Measurements from ENCODE around the gene ZNF426. TPM values are rescaled to one million over a fixed set of nuclear protein-coding genes. Genes with fewer than 3 reads are reported as not detected.
A peak's percentile ranks its signal among the peaks of the same experiment; 100 is the strongest.

ZNF426 gene
- total RNA-seq (2016; rRNA removed; fragmentation: Illumina TruSeq; extraction: Trizol) (14.9 and 20.6 TPM in 2 replicates), polyA plus RNA-seq (2011; rRNA removed) (3.8 and 4.0 TPM in 2 replicates), polyA minus RNA-seq (2011; rRNA and poly(A)+ RNA removed; ENCODE audit: low replicate concordance) (7.1 and 7.9 TPM in 2 replicates), Bru-seq, nascent RNA (percentile 77 among the genes with signal in this experiment), BruChase-seq, experiment 1, labeled RNA remaining after a 6-hour chase (percentile 84 among the genes with signal in this experiment), BruChase-seq, experiment 2, labeled RNA remaining after a 2-hour chase (percentile 90 among the genes with signal in this experiment)
- total RNA-seq (2016; cell fraction: cytosol; rRNA removed; fragmentation: Illumina TruSeq; extraction: Trizol; ENCODE audit: low read depth): 1.9 TPM in 2 replicates
- total RNA-seq (2016; cell fraction: insoluble cytoplasmic fraction; rRNA removed; fragmentation: Illumina TruSeq; extraction: Trizol): 13.9 and 20.1 TPM in 2 replicates
- 6.3 and 6.5 TPM in 2 replicates for total RNA-seq (2016; cell fraction: membrane; rRNA removed; fragmentation: Illumina TruSeq; extraction: Trizol)
- total RNA-seq (2016; cell fraction: nucleus; rRNA removed; fragmentation: Illumina TruSeq; extraction: Trizol): 10.9 and 12.6 TPM in 2 replicates
- 2.3 and 3.0 TPM in 2 replicates for polyA plus RNA-seq (2011; cell fraction: cytosol; rRNA removed)
- polyA plus RNA-seq (2011; cell fraction: nucleus; rRNA removed): 3.2 and 4.7 TPM in 2 replicates
- polyA plus RNA-seq (2012): 3.5 and 4.5 TPM in 2 replicates
- 0.40 and 0.57 TPM in 2 replicates for polyA plus RNA-seq (2016; cell fraction: cytosol; fragmentation: Illumina TruSeq; extraction: Trizol; ENCODE audit: low read depth)
- polyA plus RNA-seq (2016; cell fraction: insoluble cytoplasmic fraction; fragmentation: Illumina TruSeq; extraction: Trizol; ENCODE audit: low read depth): 6.6 and 7.9 TPM in 2 replicates
- 1.2 and 1.7 TPM in 2 replicates for polyA plus RNA-seq (2016; cell fraction: membrane; fragmentation: Illumina TruSeq; extraction: Trizol; ENCODE audit: low read depth)
- polyA plus RNA-seq (2016; cell fraction: nucleus; fragmentation: Illumina TruSeq; extraction: Trizol; ENCODE audit: insufficient read depth, low read depth): 8.5 and 9.6 TPM in 2 replicates
- 6.6 and 7.6 TPM in 2 replicates for polyA minus RNA-seq (2011; cell fraction: cytosol; rRNA and poly(A)+ RNA removed)
- 15.1 and 16.7 TPM in 2 replicates for polyA minus RNA-seq (2011; cell fraction: nucleus; rRNA and poly(A)+ RNA removed)
- long read RNA-seq, experiment 1, full-length matches to known transcripts: 3 of 8 reads
- long read RNA-seq, experiment 1, partial matches to known transcripts: 1 of 8 reads
- long read RNA-seq, experiment 1, other reads (novel, unspliced or antisense): 4 of 8 reads
- long read RNA-seq, experiment 2, partial matches to known transcripts: 0 of 5 reads
- long read RNA-seq, experiment 2, other reads (novel, unspliced or antisense): 4 of 5 reads

DNA sequence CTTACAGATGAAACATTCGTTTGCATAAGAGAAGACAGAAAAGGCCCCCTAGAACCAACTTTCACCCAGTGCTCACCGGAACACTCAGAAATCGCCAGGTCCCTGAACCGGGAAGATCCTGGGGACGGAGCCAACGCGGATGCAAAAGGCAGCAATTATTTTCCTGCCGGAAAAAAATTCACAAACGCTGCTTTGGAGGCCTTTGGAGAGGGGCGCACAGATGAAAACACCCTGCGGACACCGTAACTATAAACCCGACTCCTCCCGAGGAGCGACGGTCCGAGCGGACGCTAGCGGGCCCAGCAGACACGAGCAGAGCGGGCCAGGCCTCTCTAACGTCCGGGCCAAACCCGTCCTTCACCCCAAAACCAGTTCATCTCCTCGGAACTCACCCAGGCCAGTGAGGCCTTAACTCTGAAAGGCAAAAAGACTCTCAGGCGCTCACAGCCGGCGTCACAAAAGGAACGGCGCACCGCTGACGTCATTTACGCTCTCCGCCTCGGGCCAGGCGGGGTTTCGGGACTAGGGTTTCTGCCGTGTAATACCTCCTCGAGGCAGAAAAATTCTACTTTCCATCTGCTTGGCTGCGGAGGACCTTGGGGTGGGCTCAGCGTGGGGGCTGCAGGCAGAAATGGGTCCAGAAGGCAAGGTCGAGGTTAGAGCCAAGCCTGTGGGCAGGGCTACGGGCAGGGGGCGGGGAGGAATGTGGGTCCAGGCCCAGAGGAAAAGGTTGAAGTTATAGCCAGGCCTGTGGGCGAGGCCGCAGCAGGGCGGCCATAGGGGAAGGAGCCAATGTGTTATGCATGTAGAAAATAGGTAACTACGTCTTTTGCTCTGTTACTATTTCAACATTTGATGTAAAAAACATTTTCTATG is at the start of gene ZNF426:
Gene ZNF426, minus strand, starts transcription at position 463 of the 876 bp plus-strand sequence. CDS start 2,413 bp downstream, outside the sequence.
- FAIRE-seq (peak; percentile 63), DNase-seq (ENCODE audit: low spot score) (peak; percentile 84), ATAC-seq (peak; percentile 98)
- Histone ChIP-seq H3K27ac (ENCODE audit: extremely low read length, insufficient read depth, low read length) (peak within 1 kb of the TSS; percentile 89), H3K79me2 (ENCODE audit: insufficient read depth, low read length) (peaks cover 13% of the 10 kb centered on the region), H3K4me1 (ENCODE audit: insufficient read depth, low read length) (peaks cover 22% of the 10 kb centered on the region), H4K20me1 (ENCODE audit: insufficient read depth, low read length) (no peaks in the 10 kb centered on the region), H3K4me3 (replicated peaks in 1 of 3; ENCODE audit: insufficient read depth in 1 of 3, low read depth in 2 of 3, low read length in 3 of 3) (peak within 1 kb of the TSS; percentile 65 to 88 (median 86)), H3K27me3 (ENCODE audit: control insufficient read depth in 1 of 2, insufficient read depth in 2 of 2, low read length in 2 of 2) (no peaks in the 10 kb centered on the region; a peak in 1 of 5 replicates), H3K4me2 (ENCODE audit: low read depth, low read length) (peak within 1 kb of the TSS; percentile 62), H3K9me3 (ENCODE audit: low read length) (no peaks in the 10 kb centered on the region), H2AFZ (ENCODE audit: low read length) (no peak within 1 kb of the TSS), H3K36me3 (replicated peaks in 1 of 2; ENCODE audit: control insufficient read depth in 1 of 2, insufficient read depth in 2 of 2, low read length in 2 of 2) (peaks cover 10 to 33% of the 10 kb centered on the region in 2 experiments), H3K9ac (ENCODE audit: insufficient read depth, low read depth, low read length) (peak within 1 kb of the TSS; percentile 91)
- ChIA-PET CTCF (ENCODE audit: low intra/inter-chr PET ratio, low total read pairs) (no interaction called here), POLR2A (no interaction called here)
- WGBS (ENCODE audit: low lambda C conversion rate): 1% methylated on average over 35 of the region's 49 CpGs
- TSS peak; percentile 86 for BruUV-seq (replicated peaks)
- in situ Hi-C loops (cut with HindIII; ENCODE audit: extremely low pct_ligation_motif_present, low pct_unique_long_range_greater_than_20kb): no loop called here
- intact Hi-C loops (cut with micrococcal nuclease; ENCODE audit: unreplicated experiment): loop anchor here (1.0 kb wide), 2 partner anchors 48 to 215 kb away; no protein-coding TSS in a partner anchor
- TF ChIP-seq ZBTB7A (CRISPR knock-in tag; IDR thresholded peaks at IDR 0.05) (no peak), ZNF644 (CRISPR knock-in tag; IDR thresholded peaks at IDR 0.05; ENCODE audit: low read depth) (no peak), GTF3A (CRISPR knock-in tag; conservative IDR thresholded peaks at IDR 0.05) (no peak), PTBP1 (IDR thresholded peaks at IDR 0.05; ENCODE audit: low read depth, low read length, poor library complexity, severe bottlenecking) (no peak), RARA (CRISPR knock-in tag; IDR thresholded peaks at IDR 0.05) (no peak), CENPT (CRISPR knock-in tag; IDR thresholded peaks at IDR 0.05; ENCODE audit: low read depth) (no peak), ZNF136 (CRISPR knock-in tag; IDR thresholded peaks at IDR 0.05; ENCODE audit: low read depth) (0 out of 2 replicates have a peak, but pooled peaks have one; percentile 68), SATB2 (CRISPR knock-in tag; IDR thresholded peaks at IDR 0.05) (no peak; the same call in 1 of the 2 replicates), ATRX (CRISPR knock-in tag; IDR thresholded peaks at IDR 0.05; ENCODE audit: borderline replicate concordance) (no peak), HES4 (CRISPR knock-in tag; IDR thresholded peaks at IDR 0.05; ENCODE audit: borderline replicate concordance) (peak; percentile 89), SP1 (IDR thresholded peaks at IDR 0.05) (no peak), SP1 (CRISPR knock-in tag; IDR thresholded peaks at IDR 0.05) (peak; percentile 61; the same call in 1 of the 2 replicates), KAT7 (CRISPR knock-in tag; IDR thresholded peaks at IDR 0.05; ENCODE audit: borderline replicate concordance) (peak; percentile 56; the same call in 1 of the 2 replicates)
- TF ChIP-seq, protein P1, sequence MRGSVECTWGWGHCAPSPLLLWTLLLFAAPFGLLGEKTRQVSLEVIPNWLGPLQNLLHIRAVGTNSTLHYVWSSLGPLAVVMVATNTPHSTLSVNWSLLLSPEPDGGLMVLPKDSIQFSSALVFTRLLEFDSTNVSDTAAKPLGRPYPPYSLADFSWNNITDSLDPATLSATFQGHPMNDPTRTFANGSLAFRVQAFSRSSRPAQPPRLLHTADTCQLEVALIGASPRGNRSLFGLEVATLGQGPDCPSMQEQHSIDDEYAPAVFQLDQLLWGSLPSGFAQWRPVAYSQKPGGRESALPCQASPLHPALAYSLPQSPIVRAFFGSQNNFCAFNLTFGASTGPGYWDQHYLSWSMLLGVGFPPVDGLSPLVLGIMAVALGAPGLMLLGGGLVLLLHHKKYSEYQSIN (CRISPR knock-in tag; IDR thresholded peaks at IDR 0.05; ENCODE audit: borderline replicate concordance): no peak
- TF ChIP-seq, protein P2, sequence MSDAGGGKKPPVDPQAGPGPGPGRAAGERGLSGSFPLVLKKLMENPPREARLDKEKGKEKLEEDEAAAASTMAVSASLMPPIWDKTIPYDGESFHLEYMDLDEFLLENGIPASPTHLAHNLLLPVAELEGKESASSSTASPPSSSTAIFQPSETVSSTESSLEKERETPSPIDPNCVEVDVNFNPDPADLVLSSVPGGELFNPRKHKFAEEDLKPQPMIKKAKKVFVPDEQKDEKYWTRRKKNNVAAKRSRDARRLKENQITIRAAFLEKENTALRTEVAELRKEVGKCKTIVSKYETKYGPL (CRISPR knock-in tag; IDR thresholded peaks at IDR 0.05): no peak
